ENCODE measurements around the gene PREX1.
"Not testable (repeated sequence)": the region's sequence is repeated elsewhere in the genome, so short reads cannot be mapped to it uniquely, and the experiment has no call there.

The PREX1 gene

DNA sequence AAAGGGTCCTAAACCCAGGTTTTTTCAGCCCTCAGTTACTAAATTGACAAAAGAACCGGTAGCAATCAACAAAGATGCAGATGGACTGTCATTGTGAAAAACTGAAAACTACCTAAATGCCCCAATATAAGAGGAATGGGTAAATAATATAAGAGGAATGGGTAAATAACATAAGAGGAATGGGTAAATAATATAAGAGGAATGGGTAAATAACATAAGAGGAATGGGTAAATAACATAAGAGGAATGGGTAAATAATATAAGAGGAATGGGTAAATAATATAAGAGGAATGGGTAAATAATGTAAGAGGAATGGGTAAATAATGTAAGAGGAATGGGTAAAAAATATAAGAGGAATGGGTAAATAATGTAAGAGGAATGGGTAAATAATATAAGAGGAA, 15.7 kb downstream of the PREX1 start:
- not testable (repeated sequence) for DNase-seq (ENCODE audit: low spot score)

DNA sequence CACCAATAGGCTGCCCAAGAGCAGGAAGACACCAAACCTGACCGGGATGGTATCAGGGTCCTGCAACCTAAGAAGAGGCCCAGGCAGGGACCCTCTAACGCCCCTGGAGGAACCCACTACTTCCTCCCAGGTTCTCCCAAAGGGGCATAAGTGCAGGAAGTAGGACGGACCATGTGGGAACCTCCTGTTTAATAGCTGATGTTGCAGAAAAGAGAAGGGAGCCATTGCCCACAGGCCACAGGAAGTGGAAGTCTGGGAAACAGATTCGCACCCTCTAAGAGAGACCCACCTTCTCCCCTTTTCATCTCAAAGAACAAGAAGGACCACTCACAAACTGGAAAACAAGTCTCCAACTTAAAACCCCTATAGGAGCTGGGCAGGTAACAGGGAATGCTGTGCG, 18.1 kb downstream of the PREX1 start:
- no peak for DNase-seq (ENCODE audit: low spot score)

DNA sequence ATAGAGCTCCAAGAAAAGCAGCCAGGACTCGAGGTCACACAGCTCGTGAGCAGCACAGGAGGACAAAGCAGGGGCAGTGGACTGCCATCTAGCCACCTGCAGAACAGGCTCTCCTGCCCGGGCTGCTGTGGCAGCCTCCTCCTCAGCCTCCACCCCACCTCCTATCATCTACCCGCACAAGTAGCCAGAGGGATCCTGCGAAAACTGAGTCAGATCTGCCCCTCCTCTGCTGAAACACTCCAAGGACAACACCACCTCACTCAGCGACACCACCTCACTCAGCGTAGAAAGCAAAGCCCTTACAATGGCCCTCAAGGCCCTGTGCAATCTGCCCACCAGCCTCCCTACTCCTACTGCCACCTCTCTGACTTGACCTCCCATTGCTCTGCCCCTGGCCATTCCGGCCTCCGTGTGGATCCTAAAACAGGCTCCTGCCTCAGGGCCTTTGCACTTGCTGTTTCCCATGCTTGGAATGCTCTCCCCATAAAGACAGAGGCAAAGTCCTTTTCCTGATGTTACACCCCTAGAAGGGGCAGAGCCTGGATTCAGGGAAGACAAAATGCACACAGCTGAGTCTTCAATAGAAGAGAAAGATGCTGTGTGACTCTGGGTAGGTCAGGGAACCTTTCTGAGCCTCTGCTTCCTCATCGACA, 19.3 kb downstream of the PREX1 start:
- no peak for DNase-seq (ENCODE audit: low spot score)

DNA sequence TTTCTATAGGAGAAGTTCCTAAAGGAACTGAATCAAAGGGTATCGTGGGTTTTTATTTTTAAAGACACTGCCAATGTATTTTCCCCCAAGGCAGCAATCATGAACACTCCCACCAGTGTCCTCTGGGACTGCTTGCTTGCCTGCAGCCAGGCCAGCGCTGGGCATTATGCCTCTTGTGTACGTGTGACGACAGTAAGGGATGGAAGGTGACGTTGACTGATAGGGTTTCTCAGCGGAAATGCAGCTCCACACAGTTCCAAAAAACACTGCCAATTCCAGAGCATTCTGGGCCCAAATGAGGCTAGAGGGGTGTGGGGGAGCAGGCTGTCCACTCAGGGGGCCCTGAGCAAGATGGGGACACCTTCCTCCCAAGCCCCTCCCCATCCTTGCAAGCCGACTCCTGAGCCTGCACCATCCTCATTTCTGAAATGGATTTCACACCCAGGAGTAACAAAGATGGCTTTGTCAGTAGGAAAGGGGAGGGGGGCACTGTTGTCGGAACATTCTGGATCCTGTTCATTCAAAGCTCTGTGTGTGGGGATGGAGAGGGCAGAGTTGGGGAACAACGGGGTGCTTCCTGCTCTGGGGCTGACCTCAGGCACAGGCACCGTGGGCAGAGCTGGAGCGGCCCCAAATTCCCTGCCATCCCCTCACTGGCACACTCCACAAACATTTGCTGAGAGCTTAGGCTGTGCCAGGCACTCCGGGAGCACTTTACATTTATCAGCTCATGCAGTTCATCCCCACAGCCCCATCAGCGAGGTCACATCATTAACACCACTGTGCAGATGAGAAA, 20.0 kb downstream of the PREX1 start:
- no peak for DNase-seq (ENCODE audit: low spot score)

DNA sequence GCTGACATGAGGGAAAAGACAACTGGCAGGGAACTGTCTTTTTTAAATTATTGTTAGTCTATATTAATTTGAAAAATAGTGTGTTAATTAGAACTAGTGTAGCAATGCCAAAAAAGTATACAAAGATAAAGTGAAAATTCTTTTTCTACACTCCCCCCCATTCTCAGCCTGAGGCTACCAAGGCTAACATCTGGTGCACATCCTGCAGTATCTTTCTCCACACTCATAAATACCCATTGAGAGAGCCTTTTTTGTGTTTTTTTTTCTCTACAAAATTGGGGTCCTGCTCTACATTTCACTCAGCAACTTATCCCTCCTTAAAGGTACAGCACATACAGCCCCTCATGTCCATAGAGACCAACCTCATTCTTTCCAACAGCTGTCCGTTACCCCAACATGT, 20.7 kb downstream of the PREX1 start:
- DNase-seq (ENCODE audit: low spot score) = no peak

DNA sequence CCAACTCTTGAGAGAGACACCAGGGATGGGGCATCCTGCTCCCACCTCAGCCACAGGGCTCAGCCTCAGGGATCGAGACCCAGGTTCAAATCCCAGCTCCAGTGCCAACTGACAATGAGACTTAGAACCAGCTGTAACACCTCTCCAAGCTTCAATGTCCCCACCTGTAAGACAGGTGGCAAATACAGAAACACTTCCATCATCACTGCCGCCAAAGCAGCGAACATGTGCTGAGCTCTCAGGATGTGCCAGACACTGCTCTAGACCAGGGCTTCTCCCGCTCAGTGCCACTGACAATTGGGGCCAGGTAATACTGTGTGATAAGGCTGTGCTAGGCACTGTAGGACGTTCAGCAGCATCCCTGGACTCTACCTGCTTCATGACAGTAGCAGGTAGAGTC, 22.1 kb downstream of the PREX1 start:
- DNase-seq (ENCODE audit: low spot score) = no peak

DNA sequence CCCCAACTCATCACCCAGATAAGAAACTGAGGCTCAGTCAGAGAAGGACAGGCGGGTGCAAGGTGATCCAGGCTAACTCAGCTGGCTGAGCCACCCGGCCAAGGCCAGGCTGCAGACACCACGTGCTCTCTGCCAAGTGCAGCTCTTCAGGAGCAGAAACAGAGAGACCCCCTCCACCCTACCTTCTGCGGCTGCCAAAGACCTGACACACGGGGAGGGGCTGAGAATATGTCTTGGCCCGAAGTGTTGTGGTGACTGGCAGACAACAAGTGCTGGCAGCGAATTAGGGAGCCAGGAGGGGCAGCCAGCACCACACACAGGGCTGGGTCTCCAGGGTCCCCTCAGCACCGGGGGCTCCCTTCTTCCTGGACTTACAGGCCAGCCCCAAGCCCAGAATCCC, 22.5 kb downstream of the PREX1 start:
- no peak for DNase-seq (ENCODE audit: low spot score)

DNA sequence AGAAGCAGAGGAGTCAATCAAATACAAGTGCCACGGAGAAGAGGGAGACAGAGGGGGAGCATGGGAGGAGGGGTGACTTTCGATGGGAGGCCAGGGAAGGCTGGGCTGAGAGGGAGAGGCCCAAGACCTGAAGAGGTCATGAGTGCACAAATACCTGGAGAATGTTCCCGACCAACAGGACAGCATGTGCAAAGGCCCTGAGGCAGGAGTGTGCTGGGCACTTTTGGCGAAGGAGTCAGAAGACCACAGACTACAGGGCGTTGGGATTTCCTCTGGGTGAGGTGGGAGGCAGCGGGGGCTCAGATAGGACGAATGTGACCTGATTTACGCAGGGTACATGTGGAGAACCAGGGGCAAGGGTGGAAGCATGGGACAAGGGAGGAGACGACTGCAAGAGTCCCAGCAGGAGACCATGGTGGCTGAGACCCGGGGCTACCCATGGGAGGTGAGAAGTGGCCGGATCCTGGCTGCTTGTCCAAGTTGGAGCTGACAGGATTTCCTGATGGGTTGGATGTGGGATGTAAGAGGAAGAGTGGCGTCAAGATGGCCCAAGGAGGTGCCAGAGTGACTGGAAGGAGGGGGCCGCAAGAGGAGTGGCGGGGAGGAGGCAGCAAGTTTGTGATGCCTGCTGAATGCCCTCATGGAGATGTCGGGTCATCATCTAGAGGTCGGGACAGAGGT, 23.4 kb downstream of the PREX1 start:
- no peak for DNase-seq (ENCODE audit: low spot score)

DNA sequence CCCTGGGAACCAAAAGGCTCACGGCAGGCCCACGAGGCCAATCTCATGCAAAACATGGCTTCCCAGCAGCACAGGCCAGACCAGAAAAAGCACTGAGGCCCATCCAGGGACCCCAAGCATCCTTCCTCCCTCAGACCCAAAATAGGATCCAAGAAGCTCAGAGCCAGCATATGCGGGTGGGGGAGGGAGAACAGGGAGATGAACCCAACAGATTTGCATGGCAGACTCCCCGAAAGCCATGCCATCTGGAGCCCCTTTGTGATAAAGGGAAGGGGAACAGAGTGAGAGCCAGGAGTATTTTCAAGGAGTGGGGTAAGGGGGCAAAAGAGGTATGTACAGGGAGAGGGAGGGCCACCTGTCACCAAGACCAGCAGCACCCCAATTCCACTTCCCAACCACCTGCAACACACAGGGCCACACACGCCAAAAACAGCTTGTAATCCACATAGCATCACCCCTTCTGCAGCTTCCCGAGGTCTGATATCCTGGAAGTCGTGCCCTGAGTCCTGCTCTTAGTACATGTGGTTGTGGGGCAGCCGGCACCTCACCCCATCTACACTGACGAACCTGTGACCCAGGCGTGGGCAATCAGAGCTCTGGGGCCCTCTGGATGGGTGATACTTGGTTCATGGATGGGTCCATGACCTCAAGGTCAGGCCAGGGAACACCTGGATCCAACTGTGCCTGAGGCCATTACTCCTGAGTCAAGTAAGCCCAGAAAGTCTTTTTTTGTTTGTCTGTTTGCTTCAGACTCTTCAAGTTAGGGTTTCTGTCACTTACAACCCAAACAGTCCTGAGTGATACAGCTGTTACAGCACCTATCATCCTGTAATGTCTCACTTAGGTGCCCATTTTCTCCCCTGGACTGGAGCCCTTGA, 24.4 kb downstream of the PREX1 start:
- no peak for DNase-seq (ENCODE audit: low spot score)

DNA sequence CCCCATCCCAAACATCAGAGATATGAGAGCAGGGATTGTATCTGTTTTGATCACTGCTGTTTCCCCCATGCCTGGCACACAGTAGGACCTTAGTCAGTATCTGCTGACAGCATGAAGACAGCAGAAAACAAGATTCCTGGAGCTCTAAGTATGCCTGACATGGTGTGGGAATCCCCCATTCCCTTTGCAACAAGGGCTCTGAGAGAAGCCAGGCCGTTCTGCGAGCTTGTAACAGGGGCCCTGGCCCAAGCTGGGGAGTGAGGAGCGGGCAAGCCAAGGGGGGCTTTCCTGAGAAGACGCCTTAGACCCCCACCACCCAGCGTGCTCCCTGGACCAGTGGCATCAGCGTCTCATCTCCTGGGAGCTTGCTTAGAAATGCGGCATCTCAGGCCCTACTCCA, 25.2 kb downstream of the PREX1 start:
- DNase-seq (ENCODE audit: low spot score) = no peak

DNA sequence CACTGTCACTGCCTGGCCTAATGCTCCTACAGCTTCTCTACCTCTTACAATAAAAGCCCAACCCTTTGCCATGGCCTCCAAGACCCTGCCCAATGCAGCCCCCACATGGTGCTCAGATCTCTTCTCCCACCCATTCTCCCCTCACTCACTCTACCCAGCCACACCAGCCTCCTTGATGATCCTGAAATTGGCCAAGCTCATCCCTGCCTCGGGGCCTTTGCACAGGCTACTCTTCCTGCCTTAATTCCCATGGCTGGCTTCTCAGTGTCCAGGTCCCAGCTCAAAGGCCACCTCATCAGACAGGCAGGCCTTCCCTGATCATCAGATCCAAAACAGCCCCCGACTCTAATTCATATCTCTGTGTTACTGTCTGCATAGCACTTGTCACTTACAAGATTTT, 25.6 kb downstream of the PREX1 start:
- no peak for DNase-seq (ENCODE audit: low spot score)

DNA sequence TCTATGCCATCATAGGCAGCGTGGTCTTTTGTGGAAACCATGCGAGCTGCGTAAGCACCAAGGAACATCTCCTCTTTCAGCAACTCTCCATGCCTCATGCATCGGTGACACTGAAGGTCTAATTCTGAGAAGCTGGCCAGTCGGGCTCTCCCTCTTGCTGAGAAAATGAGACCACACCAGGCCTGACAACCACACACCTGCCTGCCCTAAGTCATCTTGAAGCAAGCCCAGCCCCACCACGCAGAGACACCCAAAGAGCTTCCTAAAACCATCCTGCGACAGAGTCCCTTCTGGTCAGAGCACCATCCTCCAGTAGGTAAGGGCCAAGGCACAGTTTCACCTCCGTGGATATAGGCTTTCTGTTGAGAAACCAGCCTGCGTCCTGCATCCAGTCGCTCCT, 26.6 kb downstream of the PREX1 start:
- no peak for DNase-seq (ENCODE audit: low spot score)

DNA sequence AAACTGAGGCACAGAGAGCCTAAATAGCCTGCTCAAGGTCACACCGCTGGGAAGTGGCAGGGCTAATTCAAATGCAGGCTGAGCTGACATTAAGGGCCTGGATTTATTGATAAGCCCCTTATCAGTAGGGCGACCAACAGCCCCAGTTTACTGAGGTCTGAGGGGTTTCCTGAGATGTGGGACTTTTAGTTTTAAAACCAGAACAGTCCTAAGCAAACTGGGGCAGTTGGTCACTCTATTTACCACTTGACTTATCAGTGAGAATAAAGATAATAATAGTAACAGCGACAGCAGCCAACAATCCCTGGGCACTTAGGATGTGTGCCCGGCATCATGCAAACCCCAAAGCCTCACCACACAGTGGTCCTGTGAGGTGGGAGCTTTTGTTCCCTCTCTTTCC, 27.6 kb downstream of the PREX1 start:
- no peak for DNase-seq (ENCODE audit: low spot score)

DNA sequence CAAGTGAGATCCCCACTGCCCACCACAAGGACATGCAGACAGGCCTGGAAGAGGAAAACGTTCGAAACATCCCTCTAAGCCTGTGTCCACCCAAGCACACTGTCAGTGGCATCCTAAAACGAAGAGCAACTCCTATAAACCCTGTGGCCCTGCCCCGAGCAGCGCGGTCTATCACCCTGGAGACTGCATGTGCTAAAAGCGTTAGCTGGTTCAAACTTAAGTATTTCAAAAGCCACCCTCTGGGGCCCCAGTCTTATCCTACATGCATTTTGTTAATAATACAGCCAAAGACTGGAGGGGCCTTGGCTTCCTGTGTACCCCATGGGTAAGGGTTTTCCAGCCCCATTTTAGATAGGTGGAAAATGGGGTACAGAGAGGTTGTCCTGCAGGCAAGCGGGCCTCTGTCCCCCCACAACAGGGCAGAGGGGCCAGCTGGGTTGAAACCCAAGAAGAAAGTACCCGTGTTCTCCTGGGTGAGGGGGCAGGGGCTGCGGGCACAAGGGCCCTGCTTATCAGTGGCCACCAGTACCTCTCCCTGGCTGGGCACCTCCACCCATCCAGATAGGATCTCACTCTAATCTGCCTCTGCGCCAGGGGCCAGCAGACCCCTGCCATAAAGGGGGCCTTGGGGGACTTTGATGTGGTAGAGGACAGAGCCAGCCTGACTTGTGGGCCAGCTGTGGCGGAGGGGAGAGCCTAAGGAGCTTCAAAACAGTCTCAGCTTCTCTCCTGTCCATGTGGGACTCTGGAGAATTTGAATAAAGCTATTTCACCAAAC, 28.3 kb downstream of the PREX1 start:
- DNase-seq (ENCODE audit: low spot score) = no peak

DNA sequence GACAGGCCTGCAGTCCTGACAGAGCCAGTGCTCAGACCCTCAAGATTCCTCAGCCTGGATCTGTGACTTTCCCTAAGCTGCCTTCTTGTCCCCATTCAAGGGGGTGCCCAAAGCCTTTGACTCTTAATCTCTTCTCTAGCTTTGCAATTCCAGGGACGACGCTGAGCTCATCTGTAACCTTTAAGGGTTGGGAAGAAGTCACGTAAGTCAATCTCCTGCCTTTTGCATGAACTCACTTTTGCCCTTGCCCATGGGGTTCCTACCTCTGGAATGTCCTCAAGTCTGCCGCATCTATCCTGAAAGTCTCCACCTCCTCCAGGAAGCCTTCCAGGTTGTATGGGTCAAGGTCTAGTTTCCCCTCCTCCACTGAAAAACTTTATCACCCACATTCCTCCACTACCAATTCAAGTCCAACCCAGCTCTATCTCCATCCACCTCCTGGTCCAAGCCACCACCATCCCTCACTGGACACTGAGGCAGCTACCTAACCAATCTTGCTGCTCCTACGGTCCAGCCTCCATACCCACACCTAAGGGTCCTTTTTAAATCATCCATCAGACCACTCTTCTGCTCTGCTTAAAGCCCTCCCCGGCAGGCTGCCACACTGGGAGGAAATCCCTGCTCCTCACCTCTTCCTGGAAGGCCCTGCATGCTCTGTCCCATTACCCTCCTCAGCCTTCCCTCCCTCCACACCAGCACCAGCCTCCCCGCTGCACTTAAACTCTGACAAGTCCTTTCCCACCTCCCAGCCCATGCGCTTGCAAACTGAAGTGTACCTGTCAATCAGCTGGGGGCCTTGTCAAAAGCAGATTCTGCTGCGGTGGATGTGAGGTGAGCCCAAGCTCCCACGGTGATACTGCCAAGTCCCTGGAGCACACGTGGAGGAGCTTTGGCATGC, 29.7 kb downstream of the PREX1 start:
- DNase-seq (ENCODE audit: low spot score) = no peak

DNA sequence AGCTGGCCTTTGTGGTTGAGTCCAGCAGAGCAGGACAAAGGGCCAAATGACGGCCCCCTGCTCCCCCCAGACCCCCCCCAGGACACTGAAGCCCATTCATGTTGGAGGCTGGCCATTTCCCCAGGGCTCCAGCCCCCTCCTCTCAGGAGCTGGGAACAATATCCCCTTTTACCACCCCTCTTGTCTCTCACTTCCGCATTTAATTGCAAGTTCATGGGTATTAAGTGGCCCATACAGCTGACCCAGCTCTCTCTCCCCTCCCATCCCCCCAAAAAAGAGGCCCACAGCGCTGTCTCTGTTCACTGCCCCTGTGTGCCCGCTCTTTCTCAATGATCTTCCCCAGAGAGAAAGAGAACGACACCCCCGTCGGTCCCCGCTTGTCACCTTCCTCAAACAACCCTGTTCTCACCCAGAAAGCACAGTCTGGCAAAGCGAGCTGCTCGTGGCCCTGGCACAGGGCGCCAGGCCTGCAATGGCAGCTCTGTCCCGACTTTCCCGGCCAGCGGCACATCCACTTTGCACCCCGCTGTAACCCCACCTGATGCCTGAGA, 30.4 kb downstream of the PREX1 start:
- no peak for DNase-seq (ENCODE audit: low spot score)

DNA sequence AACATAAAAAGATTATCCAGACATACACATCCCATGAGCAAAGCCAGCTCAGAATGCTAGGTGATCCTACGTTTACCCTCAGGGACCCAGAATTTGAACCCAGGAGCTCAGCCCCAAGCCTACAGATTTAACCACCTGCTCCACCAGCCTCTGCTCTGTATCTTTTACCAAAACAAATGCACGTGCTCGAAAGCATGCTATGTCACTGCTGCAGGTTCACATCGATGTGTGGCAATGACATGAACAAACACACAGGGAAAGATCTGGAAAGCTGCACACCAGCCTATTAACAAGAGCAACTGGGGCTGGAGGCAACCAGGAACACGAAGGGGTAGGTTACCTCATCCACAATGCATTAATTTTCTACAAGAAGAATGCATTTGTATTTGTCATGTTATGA, 32.1 kb downstream of the PREX1 start:
- no peak for DNase-seq (ENCODE audit: low spot score)

DNA sequence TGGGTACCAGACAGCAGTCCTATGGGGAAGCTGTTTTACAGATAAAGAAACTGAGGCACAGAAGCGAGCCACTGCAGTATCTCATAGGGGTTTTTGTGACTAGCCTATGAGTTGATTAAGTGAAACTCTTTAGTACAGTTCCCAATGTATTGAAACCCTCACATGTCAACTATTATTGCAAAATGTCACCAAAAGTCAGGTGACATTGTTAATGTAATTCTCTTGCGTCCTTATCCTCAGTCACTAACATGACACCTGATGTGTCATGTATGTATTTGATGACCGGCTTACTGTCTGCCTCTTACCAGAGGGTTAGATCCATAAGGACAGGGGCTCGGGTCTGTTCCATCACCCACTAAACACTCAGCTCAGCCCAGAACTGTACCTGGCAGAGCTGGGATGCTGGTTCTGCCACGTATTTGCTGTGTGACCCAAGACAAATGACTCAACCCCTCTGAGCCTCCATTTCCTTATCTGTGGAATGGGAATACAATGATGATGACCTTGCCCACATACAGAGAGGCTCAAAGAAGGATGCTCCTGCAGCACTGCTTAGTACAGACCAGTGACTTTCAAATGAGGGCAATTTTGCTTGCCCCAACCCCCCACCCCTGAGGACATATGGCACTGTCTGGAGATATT, 32.9 kb downstream of the PREX1 start:
- no peak for DNase-seq (ENCODE audit: low spot score)

DNA sequence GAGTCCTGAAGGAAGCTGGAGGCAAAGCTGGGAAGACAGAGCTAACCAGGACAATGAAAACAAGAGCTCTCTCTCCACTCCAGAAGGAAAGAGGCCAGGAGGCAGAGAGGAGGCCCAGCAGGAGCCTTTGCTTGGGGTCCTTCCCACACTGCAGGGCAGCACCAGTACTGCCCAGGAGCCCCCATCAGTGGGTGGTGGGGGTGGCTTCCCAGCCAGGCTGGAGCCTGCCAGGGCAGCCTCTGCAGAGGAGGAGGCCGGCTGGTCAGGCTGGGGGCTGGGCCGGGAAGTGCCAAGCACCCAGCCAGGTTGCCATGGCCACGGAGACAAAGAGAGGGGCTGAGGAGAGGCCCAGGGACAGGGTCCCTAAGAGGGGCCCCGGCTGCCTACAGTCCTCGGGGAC, 33.4 kb downstream of the PREX1 start:
- no peak for DNase-seq (ENCODE audit: low spot score)

DNA sequence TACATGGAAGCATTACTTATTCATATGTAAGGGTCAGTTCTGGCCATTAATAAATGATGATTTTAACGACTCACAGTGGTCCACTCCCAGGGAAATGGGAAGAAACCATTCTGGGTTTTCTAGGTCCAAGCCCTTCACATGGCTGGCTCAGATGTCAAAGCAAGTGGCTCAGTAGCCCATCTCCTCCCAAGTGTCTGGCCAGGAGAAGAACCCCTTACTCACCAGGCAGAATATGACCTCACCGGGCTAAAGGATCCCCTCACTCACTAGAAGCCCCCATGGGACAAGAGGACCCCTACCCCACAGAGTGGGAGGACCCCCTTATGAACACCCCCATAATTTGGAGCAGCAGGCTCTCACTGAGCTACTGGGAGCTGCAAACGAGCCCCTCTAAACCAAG, 34.0 kb downstream of the PREX1 start:
- DNase-seq (ENCODE audit: low spot score) = no peak

All from hematopoietic multipotent progenitor cell treated with erythropoietin and hydrocortisone succinate and interleukin-3 and kit ligand, for 17 days (in vitro differentiated cells).